Hepatocyte (in vitro differentiated cells): ENCODE measurements around the gene MSI2.

Experiments
- EZH2 ChIP-seq: fragments of 200-600 bp; sonication (generic); IDR thresholded peaks from 2 replicates; pipeline ENCODE4 v1.6.1; 2016; ENCODE audit warnings: antibody characterized with exemption, mild to moderate bottlenecking, borderline replicate concordance
- EZH2phosphoT487 ChIP-seq: fragments of 200-600 bp; sonication (generic); IDR thresholded peaks from one replicate; pipeline ENCODE4 v1.6.1; 2018; ENCODE audit warnings: antibody characterized with exemption, mild to moderate bottlenecking, low read depth, moderate library complexity; ENCODE audit not compliant: unreplicated experiment, severe bottlenecking
- TF ChIP-seq, protein P1 (sequence below): fragments of 200-600 bp; sonication (generic); IDR thresholded peaks from 2 replicates; pipeline ENCODE4 v1.5.1; 2016; ENCODE audit warnings: antibody characterized with exemption, mild to moderate bottlenecking; ENCODE audit not compliant: poor library complexity

GRCh38 chr17:57619061-57619937 is 363.0 kb downstream of the MSI2 start:
- TF ChIP-seq, protein P1, sequence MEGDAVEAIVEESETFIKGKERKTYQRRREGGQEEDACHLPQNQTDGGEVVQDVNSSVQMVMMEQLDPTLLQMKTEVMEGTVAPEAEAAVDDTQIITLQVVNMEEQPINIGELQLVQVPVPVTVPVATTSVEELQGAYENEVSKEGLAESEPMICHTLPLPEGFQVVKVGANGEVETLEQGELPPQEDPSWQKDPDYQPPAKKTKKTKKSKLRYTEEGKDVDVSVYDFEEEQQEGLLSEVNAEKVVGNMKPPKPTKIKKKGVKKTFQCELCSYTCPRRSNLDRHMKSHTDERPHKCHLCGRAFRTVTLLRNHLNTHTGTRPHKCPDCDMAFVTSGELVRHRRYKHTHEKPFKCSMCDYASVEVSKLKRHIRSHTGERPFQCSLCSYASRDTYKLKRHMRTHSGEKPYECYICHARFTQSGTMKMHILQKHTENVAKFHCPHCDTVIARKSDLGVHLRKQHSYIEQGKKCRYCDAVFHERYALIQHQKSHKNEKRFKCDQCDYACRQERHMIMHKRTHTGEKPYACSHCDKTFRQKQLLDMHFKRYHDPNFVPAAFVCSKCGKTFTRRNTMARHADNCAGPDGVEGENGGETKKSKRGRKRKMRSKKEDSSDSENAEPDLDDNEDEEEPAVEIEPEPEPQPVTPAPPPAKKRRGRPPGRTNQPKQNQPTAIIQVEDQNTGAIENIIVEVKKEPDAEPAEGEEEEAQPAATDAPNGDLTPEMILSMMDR, result no peak
- no peak for TF ChIP-seq EZH2
- TF ChIP-seq EZH2phosphoT487, result no peak
